Stimulated activated naive CD4-positive, alpha-beta T cell treated with Interleukin-2 at 50 U/mL for 16 hours (primary cell): Measurements from ENCODE around the gene MRNIP.
"Not testable (repeated sequence)": the region's sequence is repeated elsewhere in the genome, so short reads cannot be mapped to it uniquely, and the experiment has no call there.

ENCODE experiments used
- DNase-seq: peaks from one replicate; lab custom pipeline; 2025; lab: John Stamatoyannopoulos, UW

Gene MRNIP

DNA sequence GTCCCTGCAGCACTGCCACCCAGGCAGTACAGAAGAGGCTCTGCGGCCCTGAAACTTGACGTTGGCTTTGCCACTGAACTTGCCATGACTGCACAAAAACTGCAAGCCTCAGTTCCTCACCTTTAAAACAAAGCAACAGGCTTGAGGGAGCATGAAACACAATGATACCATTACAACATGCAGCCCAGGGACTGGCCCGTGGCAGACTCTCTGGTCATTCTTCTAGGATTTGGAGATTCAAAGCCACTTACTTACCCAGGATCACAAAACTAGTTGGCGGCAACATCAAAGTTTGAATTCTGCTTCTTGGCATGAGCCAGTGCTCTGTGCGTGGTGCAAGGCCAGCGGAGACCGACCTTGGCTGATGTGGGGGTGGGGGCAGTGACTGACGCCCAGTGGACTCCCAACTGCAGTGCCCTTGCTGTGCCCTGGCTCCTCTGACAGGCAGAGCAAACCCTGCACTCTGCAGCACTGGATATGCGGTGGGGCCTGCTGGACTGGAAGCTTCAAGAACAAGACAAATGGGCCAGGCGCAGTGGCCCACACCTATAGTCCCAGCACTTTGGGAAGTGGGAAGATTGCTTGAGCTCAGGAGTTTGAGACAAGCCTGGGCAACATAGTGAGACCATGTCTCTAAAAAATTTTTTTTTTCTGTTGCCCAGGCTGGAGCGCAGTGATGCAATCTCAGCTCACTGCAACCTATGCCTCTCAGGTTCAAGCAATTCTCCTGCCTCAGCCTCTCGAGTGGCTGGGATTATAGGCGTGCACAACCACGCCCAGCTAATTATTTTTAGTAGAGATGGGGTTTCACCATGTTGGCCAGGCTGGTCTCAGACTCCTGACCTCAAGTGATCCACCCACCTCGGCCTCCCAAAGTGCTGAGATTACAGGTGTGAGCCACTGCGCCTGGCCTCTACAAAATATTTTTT is 19.0 kb downstream of the MRNIP start:
- DNase-seq: no peak

DNA sequence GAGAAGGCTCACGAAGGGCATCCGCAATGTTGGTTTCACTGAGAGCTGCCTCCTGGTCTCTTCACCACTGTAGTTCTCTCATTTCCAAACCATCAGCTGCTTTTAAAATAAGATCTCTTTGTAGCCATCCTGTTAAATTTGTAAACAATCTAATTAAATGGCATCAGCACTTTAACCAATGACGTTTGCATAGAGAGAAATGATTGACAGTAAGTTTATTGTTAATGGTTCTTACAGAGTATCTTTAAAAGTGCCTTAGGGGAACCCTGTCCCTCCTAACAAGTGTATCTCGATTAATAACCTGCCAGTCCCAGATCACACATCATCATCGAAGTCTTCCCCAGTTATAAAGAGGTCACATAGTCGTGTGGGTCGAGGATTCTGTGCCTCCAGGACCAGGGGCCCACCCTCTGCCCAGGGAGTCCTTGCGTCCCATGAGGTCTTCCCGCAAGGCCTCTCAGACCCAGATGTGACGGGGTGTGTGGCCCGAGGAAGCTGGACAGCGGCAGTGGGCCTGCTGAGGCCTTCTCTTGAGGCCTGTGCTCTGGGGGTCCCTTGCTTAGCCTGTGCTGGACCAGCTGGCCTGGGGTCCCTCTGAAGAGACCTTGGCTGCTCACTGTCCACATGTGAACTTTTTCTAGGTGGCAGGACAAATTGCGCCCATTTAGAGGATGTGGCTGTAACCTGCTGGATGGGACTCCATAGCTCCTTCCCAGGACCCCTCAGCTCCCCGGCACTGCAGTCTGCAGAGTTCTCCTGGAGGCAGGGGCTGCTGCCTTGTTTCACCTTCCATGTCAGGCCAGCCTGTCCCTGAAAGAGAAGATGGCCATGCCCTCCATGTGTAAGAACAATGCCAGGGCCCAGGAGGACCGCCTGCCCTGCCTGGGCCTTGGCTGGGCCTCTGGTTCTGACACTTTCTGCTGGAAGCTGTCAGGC is 21.3 kb downstream of the MRNIP start:
- no peak for DNase-seq

DNA sequence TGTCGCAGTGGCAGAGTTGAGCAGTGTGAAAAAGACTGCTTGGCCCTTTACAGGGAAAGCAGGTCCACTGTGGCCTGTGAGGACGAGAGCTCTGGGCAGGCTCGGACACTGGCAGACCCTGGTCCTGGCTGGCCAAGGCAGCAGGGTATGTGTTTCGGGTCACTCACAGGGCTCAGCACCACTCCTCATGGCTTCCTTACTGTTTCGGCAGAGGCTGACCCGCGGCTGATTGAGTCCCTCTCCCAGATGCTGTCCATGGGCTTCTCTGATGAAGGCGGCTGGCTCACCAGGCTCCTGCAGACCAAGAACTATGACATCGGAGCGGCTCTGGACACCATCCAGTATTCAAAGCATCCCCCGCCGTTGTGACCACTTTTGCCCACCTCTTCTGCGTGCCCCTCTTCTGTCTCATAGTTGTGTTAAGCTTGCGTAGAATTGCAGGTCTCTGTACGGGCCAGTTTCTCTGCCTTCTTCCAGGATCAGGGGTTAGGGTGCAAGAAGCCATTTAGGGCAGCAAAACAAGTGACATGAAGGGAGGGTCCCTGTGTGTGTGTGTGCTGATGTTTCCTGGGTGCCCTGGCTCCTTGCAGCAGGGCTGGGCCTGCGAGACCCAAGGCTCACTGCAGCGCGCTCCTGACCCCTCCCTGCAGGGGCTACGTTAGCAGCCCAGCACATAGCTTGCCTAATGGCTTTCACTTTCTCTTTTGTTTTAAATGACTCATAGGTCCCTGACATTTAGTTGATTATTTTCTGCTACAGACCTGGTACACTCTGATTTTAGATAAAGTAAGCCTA is 22.2 kb downstream of the MRNIP start:
- DNase-seq: peak; percentile 55

DNA sequence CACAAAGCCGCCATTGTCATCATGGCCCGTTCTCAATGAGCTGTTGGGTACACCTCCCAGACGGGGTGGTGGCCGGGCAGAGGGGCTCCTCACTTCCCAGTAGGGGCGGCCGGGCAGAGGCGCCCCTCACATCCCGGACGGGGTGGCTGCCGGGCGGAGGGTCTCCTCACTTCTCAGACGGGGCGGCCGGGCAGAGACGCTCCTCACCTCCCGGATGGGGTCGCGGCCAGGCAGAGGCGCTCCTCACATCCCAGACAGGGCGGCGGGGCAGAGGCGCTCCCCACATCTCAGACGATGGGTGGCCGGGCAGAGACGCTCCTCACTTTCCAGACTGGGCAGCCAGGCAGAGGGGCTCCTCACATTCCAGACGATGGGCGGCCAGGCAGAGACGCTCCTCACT is 23.7 kb downstream of the MRNIP start:
- DNase-seq: not testable (repeated sequence)

DNA sequence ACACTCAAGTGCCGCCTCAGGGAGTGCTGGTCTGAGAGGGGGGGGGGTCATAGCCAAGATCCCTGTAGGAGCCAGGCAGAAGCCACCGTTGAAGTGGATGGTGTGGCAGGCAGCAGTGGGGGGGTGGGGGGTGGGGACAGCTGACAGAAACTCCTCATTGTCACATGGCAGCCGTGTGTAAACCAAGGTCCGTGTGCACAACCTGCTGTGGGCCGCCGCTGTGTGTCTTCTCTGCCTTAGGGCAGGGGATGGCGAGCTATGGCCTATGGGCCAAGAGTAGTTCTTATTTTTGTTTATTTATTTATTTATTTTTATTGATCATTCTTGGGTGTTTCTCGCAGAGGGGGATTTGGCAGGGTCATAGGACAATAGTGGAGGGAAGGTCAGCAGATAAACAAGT is 24.5 kb downstream of the MRNIP start:
- no peak for DNase-seq

DNA sequence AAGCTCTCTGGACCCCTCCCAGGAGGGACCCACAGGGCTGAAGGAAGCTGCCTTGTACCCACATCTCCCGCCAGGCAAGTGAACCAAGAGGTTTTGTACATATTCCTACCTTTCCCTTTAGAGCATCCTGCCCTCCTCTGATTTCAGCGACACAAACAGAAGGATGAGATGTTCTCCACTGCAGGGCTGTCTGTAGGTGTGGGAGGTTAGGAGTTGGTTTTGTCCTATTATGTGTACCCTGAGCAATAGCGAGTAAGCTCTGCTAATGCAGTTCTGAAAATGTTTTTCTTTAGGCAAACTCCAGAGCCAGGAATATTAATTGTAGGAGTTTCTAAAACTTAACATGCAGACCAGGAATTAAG is 24.9 kb downstream of the MRNIP start:
- DNase-seq: no peak

DNA sequence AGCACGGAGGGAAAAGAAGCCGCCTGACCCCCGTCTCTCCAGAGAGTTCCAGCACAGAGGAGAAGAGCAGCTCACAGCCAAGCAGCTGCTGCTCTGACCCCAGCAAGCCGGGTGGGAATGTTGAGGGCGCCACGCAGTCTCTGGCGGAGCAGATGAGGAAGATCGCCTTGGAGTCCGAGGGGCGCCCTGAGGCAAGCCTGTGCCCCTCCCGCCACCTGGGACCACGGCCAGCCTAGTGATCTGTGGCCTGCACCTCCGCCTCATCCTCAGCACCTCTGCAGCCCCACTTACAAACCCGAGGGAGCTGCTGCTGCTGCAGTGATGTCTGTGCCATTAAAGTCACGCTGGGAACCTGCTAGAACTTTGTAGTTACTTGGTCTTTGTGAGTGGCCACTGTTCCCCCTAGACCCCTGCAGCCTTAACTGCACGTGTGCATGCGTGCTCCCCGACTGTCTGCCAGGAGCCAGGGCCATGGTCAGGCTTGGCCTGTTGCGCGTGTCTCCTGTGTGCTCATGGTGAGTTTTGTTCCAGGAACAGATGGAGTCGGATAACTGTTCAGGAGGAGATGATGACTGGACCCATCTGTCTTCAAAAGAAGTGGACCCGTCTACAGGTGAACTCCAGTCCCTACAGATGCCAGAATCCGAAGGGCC is 25.4 kb downstream of the MRNIP start:
- no peak for DNase-seq

DNA sequence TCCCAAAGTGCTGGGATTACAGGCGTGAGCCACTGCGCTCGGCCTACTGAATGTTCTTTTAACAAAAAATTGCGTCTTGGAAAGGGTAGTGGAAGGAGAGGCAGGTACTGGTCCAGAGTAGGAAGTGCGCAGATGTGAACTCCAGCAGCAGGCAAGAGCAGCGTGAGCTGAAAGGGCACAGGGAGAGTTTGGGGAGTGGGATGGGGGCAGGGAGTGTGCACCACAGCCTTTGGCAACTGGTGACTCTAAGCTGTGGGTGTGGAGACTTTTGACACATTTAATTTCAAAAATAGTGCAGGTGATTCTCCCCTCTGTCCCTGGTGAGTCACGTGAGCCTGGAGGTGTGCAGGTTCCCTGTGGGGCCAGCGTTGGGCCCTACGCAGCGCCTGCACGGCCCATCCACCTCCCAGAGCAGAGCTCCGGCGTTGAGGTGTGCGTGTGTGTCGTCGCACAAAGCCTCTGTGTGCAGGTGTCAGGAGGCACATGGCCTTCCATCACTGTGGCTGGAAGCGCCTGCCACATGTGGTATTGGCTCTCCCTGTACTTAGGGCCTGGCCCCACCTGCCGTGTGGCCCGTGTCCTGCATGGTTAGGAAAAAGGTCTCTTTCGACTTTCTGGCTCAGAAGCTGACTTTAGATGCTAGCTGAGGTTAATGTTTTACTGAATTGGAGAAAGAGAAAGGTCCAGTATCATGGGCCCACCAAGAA is 26.4 kb downstream of the MRNIP start:
- DNase-seq: no peak

DNA sequence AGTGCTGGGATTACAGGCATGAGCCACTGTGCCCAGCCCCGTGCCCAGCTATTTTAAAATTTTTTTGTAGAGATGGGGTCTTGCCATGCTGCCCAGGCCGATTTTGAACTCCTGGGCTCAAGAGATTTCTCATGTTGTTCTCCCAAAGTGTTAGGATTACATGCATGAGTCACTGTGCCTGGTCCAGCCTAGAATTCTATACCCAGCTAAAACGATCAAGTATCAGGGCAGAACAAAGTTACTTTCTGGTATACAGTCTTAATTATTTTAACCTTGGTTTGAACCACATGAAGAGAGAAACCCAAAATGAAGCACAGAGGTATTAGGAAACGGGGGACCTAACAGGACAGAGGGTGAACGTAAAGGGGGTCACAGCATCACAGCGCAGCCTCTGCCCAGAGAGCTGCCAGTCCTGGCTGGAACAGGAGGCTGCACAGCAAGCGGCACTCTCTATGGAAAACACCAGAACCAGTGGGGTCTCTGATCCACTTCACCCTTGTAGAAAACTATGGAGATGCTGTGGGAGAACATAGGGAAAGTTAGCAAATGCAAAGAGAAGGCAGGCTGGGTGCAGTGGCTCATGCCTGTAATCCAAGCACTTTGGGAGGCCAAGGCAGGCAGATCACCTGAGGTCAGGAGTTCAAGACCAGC is 27.7 kb downstream of the MRNIP start:
- DNase-seq: no peak

DNA sequence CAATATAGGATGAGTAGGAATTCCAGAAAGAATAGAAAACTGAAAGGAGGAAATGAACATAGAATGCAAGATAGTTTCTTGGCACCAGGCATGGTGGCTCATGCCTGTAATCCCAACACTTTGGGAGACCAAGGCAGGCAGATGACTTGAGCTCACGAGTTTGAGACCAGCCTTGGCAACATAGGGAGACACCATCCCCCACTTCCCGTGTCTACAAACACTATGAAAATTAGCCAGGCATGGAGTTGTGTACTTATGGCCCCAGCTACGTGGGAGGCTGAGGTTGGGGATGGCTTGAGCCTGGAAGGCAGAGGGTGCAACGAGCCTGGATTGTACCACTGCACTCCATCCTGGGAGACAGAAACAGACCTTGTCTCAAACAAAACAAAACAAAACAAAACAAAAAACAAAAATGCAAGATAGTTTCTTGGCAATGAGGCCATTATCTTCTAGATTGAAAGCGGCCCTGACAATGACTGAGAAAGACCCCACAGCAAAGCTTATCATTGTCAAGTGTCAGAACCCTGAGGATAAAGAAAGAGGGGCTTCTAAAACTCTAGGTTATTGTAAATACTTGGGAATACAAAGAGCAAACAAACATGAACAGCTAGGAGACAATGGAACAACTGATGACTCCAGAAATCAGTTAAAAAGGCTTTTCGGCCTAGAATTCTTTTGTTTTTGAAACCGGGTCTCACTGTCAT is 28.7 kb downstream of the MRNIP start:
- DNase-seq: no peak

DNA sequence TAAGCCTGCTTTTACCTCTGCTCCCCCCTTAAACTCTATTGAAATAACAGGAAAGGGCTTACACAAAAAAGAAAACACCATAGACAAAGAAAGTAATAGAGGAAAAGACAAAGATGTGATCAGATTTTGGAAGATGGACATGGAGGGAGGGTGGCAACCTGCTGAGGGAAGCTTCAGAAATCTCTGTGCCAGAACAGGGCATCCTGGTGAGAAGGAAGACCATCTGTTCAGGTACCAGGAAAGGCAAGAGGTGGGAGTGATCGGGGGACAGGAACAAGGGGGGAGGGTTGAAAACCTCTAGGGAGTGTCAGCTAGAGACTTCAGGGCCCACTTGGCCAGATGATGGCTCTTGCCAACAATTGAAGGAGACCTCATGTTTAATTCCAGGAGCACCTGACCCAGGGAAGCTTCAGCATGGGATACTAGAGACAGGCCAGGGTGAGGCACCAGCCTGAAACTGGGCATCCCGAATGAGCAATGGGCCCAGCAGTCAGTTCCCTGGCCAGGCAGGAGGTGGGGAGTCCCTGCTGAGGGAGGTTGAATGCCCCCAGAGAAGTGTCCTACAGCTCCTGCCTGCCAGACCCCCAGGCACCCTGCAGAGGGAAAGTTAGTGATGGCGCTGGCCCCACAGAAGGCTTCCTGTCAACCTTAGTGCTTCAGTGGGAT is 29.7 kb downstream of the MRNIP start:
- no peak for DNase-seq

DNA sequence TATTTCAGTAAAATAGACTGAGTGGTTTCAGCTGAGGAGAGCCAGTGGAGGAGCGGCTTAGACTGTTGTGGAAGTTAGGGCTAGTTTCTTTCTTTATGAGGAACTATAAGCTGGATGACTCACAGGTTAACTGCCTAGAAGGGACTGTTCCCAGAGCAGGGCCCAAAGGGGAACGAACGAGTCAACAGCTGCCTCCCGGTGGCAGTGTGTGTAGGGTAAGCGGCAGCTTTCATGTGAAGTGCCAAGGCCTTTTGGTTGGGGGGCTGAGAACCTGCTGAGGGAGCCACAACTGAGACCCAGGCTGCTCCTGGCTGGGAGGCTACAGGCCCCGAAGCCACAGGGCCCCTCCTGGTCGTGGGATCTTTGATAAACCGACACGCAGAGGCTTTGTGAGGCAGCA is 30.9 kb downstream of the MRNIP start:
- DNase-seq: peak; percentile 34

DNA sequence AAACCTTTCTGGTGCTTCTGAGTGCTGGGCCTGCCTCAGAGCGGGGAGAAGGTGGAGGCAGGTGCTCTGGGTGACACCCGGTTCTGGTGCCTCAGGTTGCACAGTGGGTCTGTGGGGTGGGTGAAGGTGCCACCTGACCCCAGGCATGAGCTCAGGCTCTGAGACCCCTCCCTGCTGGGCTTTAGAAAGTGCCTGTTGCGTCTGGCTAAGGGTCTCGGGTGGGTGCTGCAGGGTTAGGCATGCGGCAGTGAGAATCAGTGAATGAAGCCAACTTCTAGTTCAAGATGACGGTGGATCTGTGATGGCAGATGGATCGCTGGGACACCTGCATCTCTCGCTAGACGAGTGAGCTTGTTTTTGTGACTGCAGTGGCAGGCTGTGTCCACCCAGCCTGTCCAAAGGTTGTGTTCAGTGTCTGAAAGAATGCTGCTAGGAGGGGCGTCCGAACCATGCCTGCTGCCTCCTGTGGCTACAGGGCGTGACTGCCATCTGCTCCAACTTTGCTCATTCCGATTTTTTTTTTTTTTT is 32.9 kb downstream of the MRNIP start:
- no peak for DNase-seq

DNA sequence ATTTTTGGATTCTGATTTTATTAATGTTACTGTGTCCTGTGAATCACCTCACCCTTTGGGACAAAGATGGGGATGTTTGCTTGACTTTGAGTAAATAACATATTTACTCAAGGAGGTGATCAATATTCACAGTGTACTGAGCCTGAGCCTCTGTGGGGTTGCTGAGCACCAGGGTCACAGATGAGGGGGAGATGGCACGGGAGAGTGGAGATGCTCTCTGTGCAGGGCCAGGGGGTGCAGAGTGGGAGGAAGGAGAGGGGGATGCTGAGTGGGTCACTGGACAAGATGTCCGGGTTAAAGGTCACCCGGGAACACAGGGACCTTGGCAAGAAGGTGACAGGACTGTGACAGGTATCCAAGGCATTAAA is 33.9 kb downstream of the MRNIP start:
- DNase-seq: no peak

DNA sequence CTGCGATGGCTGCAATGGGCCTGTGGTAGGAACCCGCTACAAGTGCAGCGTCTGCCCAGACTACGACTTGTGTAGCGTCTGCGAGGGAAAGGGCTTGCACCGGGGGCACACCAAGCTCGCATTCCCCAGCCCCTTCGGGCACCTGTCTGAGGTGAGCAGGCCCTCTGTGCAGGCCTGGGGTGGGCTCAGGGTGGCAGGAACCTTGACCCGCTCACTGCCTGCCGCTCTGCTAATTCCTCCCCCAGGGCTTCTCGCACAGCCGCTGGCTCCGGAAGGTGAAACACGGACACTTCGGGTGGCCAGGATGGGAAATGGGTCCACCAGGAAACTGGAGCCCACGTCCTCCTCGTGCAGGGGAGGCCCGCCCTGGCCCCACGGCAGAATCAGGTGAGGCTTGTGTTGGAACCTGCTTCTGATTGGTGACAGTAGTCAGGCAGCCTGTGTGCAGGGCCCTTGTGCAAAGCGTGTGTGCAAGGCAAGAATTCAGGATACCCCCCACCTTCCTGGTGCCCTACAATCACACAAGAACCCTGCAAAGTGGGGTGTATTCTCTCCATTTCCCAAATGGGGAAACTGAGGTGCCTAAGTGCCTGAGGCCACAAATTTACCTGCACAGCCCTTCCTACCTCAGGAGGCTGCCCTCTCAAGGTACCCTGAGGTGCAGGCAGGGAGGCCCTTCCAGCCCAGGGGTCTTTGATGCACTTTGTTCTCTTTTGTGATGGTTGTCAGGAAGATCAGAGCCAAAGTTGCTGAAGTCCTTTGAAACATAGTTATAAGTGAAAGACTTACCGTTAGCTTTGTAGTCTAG is 34.5 kb downstream of the MRNIP start:
- DNase-seq: no peak

DNA sequence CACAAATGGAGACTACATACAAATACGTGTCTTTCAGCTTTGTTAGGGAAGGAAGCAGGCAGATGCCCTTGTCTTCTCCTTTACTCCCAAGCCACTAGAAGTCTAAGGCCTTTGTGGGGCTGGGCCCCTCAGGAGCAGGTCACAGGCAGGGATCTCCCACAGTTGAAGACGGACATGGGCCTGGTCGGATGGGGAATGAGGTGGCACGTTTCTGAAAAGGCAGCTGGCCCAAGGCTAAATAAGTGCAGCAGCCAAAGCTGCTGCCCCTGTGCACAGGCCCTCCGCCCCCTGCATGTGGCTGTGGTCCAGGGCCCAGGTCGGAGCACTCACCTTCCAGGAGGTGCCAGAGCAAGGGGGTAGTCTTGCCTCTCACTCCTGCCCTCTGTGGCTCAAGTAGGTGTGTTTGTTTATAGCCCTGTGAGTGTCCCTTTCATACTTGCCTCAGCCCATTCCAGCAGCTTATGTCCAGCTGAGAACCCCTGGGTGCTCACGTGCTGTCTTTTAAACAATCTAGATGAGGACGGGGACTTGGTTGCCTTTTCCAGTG is 36.1 kb downstream of the MRNIP start:
- DNase-seq: no peak

DNA sequence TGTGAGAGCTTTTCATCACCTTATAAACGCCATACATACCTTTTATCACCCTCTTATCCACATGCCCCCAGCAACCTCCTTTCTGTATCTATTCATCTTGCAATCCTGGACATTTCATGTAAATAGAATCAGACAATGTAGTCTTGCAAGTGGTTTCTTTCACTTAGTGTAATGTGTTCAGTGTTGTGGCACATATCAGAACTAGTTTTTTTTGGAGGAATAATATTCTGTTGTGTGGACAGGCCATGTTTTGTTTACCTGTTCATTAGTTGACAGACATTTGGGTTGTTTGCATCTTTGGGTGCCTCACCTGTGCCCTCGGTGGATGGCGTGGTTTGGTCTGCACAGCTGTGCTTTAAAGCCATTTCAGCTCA is 36.6 kb downstream of the MRNIP start:
- DNase-seq: no peak
